Stimulated activated CD4-positive, alpha-beta T cell treated with anti-CD3 and anti-CD28 coated beads, Interleukin-4, amount 100 ng/mL, for 48 hours (primary cell): Measurements from ENCODE around the gene NEK6.

Source experiments
- DNase-seq, 2 donors: peaks; one replicate each; pipeline ENCODE4 v3.0.0-alpha.2; 2020; ENCODE audit warnings: low read depth in 2 of 2

Gene NEK6

DNA sequence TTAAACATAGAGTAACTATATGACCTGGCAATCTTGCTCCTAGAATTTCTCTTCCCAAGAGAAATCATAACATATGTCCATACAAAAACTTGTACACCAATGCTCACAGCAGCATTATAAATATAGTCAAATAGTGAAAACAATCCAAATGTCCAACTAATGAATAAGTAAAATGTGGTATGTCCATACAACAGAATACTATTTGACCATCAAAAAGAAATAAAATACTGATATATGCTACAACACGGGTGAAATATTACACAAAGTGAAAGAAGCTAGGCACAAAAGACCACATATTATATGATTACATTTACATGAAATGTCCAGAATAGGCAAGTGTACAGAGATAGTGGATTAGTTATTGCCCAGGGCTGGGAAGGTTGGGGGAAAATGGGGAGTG lies 116.1 kb downstream of the NEK6 start:
- DNase-seq, result no peak

GRCh38 chr9:124375726-124376125 lies 118.0 kb downstream of the NEK6 start:
- no peak for DNase-seq

DNA sequence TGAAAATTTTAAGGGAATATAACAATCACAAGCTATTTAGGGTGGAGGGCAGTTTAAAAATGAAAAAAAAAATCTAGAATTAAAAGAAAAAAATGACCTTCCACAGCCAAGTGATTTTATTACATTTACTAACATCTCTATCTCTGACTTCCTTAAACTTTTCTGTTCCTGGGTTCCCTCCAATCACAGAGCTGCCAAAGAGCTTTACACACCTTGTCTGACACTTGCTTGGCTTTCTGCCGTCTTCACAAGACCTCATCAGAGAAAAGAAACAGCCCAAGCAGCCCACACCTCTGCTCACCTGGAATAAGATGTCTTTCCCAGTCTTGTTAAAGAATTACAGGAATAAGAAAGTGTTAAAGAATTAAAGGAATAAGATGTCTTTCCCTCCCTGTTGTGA lies 118.6 kb downstream of the NEK6 start:
- DNase-seq, result no peak

GRCh38 chr9:124377551-124378406 lies 120.0 kb downstream of the NEK6 start:
- no peak for DNase-seq

DNA sequence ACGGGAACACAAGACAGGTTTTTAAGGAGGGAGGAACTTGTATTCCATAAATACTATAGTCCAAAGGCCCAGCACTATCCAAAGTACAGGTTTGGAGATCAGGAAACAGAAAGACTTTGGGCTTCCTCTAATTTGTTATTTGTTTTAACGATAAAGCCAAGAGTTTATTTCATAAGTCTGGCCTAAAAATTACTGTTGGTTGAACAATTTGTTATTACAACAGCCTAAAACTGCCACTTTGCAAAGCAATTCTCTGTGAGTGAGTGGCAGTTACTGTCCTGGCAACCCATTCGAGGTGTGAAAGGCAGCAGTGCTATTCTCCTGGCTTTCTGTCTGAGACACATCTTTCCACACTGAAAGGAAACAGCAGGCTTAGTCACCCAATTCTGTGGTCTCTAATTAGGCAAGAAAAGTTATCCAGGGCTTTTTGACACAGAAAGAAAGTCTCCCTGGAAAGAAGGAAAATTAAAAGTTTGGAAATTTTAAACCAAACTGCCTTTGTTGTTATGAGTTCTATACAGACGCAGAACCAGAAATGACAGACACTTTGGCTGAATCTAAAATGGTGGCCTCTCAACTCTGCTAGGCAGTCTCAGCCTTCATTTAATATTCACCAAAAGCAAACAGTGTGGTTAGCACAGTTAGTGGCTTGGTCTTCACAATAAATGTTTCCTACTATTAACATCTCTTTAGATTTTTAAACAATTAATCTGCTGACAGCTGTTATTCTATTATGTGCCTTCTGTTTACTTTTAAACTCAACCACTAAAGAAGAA lies 123.6 kb downstream of the NEK6 start:
- no peak for DNase-seq

DNA sequence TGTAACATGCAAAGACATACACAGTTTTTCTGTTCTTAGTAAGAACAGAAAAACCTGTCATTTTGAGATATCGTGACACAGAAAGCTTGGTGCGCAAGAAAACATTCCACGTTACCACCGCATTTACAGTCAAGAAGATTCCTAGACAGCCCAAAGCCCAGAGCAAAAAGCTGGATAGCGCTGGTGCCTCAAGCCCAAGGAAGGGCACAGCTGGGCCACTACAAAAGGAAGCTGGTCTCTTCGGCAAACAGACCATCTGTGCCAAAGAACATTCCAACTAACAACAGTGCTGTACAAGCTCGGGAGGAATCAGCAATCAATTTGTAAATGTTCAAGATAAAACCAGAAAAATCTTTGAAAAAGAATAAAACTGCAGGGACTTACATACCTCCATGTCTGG lies 126.5 kb downstream of the NEK6 start:
- no peak for DNase-seq

- no peak for DNase-seq
These were observed 127.1 kb downstream of the NEK6 start for GRCh38 chr9:124384846-124385245.

- DNase-seq, result no peak
These were observed 127.9 kb downstream of the NEK6 start for GRCh38 chr9:124385623-124386022.

DNA sequence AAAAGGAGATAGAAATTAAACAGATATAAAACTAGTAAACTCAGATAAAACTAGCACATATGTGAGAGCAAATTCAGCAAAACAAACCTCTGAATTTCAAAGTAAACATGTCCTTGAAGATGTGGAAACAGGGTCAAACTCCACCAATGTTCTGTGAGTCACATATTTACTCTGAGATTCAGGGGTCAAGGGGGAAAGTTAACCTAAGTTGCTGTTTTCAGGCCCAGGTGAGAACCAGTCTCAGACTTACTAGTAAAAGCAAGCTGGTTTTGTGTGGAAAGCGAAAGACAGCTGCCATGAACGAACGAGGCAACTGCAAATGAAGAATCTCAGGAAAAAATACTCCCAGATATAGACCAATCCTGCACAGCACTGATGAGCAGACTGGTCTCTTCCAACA lies 128.5 kb downstream of the NEK6 start:
- DNase-seq, result no peak

DNA sequence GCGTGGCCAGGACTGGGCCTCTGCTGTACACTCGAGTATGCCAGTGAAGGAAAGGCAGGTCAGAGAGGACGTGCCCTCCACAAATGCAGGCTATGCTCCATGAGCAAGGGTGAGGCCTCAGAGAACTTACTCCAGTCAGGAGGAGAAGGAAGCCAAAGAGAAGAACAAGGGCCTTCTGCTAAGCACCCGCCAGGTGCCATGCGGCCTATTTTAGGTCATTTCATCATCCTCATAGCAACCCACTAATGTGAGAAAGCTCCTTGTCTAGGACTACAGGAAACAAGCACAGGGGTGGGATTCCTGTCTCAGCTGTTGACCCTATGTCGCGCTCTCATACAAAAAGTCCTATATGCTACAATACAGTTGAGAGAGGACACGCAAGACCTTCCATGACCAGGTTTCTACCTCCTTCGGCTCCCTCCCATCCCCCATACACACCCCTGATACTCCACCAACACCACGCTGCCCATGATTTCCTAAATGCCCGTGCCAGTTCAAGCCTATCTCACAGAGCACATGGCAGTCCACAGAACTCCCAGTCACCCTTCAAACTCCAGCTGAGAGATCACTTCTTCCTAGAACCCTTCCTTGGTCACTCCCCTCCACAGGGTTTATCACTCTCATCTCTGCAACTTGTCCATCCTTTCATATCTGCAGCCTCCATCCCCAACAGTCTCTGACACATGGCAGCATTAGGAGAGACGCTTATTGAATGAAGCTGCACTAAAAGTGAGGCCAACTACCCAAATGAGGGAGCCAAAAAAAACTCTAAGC lies 130.7 kb downstream of the NEK6 start:
- DNase-seq, result no peak

DNA sequence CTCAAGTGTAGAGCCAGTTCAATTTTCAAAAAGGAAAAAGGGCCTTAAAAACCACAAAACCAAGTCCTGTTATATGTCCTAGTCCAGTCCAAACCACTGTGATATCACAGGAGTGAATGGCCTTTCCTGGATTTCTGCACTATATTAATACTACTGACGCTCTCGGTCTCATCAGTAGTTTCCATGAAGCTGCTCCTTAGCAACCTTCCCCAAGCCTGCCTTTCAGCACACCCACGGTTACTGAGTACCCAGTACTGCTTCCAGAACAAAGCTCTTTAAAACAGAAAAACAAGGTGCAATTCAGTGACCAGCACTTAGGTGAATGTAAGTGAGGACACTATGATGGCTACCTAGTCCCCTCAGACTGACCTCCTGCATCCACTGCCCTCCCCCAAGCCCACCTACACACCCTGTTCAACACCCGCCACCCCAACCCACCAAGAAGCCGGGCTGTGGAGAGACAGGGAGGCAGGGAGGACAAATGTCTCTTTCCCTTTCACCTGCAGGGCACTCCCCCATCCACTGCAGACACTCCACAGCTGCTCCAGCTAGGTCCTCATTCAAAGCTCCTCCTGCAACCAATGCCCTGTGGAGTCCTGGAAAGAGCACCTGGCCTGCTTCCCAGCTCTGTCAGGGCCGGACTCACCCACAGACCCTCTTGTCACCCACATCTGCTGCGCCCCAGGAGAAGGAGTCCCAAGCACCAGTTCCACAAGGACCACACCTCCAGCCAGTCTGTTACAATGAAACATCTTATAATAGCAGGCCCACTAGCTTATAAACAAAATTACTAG lies 131.6 kb downstream of the NEK6 start:
- no peak for DNase-seq

- DNase-seq, result no peak
These were observed 133.3 kb downstream of the NEK6 start for GRCh38 chr9:124390794-124391658.

GRCh38 chr9:124392254-124392870 lies 134.6 kb downstream of the NEK6 start:
- DNase-seq, result no peak

DNA sequence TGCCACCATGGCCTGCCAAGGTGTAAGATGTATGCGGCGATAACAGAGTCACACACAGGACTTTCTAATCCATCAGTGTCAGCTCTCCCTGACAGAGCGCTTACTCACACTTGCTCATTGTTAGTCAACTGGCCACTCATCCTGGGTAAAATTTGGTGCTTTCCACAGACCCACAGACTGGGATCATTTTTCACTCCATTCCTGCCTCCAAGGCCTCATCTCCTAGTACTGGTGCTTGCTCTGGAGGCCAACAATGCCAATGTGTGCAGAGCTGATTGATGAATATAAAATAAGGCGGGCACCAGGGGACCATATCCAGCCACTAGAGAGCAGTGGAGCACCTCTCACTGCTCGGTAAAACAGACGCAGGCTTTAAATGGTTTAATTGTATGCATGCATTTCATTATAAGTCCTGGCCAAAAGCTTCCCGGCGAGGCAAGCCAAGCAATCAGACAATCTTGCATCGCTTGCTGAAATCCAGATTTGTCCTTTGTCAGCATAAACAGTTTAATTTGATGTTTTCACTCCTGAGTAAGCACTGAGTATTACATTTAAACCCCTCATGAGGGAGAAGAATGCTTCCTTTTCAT lies 135.2 kb downstream of the NEK6 start:
- no peak for DNase-seq

- DNase-seq, result no peak
These were observed 136.4 kb downstream of the NEK6 start for GRCh38 chr9:124394167-124394566.

GRCh38 chr9:124394596-124394995 lies 136.8 kb downstream of the NEK6 start:
- no peak for DNase-seq

- DNase-seq, result no peak
These were observed 138.1 kb downstream of the NEK6 start for GRCh38 chr9:124395826-124396225.

DNA sequence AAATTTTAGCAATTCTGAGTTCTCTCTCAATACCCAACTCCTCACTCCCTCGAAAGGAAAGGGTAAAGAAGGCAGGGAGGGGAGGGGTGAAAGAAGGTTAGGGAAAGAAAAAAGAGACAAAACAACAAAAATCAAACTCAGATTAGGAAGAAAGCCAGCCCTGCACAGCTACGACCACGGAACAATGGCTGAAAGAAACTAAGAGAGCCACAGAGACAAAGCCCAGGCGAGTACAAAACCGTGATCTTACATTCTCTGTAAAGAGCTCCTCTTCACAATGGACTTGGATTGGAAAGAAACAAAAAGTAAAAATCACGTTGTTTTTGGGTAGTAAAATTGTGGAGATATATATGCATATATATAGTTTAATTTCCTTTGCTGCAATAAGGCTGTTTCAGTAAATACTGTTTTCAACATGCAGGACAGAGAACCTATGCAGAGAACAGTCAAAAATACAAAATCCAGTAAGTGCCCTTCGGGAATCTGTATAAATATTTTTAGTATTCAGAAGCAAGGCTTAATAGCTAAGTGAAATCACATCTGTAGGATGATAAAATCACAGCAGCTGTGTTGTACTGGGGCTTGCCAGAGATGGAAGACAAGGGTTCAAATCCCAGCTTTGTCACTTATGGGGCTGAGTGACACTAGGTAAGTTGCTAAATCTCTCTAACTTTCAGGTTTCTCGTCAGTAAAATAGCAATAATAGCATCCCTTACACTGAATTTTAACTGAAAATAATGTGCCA lies 140.6 kb downstream of the NEK6 start:
- no peak for DNase-seq
